Fibroblast of skin of right biceps (primary cell): ENCODE data around the gene MSGN1.

ENCODE experiments used
- DNase-seq: peaks from one replicate; pipeline ENCODE4 v3.0.0-alpha.2; 2013

MSGN1 gene

DNA sequence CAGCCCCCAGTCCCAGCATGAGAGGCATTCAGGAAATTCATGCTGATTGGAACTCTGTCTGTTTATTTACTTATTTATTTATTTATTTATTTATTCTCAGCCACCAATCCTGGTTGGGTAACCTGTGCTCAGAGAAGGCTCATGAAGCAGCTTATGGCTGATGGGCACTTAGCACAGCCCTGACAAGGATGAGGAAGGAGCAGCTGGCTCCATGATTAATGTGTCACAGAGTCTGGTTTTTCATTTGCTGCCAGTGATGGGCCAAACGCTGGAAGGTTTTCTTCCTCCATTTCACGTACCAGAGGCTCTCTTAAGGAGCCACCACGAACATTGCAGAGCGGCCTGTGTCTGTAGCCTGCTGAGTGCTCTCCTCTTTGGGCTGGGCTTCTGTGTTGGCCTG is 33.9 kb downstream of the MSGN1 start:
- no peak for DNase-seq

DNA sequence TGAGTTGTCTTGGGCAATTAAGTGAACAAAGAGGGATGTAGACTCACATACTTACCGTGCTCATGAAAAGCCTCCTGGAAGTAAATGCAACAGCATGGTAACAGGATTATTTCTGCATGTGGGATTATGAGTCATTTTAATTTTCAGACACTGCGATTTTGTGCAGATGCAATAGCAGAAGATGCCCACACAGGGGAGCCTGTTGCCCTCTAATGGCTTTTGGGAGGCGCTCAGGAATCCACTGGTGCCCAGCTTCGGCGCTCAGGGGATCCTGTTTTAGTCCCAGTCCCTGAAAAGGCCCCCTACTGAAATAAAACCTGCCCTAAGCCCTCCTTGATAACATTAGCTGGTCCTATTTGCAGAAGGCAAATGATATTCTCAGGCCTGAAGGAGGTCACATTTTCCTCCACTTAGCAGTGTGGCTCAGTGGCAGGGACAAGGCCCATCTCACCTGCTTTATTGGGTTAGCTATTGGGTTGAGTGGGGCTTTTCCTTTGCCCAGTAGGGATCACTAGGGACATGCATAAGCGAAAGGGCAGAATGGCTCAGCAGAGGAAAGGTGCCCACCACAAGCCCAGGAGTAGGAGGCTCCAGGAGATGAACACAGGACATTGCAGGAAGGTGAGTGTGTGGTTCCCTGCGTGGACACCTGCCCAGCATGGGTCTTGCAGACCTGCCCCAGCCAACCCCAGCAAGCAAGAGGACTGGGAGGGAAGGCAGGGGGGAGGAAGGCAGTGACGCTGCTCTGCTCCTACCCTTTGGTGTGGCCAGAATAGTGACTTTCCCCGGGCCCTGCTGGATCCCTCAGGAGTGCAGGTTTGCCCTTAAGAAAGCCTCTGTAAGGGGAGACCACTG is 35.7 kb downstream of the MSGN1 start:
- peak; percentile 74 for DNase-seq

DNA sequence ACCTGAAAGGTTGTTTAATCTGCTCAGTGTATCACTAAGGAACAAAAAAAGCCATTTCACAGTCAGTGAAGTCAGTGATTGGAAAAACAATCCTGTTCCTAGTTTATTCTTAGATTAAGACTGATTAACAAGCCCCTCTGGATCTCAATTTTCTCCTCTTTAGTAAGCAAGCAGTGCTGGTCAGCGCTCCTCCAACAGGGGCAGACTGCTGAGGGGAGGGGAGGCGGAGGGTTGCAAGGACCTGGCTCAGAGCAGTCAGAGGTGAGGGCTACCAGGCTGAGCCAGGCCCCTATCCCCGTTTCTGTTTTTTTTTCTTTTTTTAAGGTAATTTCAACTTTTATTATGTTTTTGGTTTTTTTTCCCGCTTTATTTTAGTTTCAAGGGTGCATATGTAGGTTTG is 37.5 kb downstream of the MSGN1 start:
- DNase-seq: no peak

DNA sequence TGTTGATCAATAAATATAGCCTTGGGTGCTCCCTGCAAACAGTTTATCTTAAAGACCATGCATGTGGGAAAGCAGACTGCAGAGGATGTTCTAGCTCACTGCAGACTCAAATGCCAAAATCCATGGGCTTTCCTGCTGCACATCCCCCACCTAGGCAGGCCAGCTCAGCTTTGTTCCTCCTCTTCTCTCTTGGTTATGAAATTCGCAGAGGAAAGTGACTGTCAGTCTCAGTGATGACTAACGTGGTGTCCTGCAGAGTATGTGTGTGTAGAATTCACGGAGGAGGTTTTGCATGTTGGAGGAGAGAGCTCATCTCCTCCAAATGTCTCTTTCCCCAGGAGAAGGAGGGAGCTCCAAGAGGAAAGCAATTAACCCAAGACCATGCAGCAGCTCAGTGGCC is 40.8 kb downstream of the MSGN1 start:
- peak; percentile 70 for DNase-seq

DNA sequence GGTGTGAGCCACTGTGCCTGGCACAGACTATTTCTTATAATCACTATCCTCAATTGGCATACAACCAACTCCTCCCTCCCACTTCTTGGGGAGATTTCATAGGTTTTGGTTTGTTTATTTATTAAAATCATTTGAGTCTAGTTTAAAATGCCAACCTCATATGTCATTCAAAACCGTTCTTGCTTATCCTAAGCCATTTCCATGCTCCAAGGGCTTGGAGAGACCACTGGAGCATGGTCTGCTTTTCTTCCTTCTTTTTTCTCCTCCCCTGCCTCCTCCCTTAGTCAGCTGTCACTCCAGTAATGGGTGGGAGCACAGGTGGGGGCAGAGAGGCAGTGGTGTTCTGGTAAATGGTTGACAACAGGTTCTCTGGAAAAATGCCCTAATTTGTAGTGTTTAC is 41.8 kb downstream of the MSGN1 start:
- DNase-seq: no peak

DNA sequence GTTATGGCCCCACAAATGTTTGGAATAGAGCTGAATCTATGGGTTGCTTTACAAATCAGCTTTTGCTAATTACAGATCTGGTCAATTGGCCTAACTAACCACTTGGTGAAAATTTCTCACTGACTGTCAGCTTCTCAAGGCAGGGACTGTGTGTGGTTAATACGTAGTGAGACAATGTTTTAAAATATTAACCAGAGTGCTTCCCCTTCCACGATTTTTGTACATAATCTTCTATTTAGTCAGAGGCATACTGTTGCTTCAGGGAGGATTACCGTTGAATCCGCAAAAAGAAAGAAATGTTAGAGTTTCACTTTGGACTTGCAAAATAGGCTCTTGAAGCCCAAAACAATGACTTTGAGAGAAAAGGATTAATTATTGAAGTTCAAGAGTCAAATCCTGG is 47.3 kb downstream of the MSGN1 start:
- DNase-seq: no peak

DNA sequence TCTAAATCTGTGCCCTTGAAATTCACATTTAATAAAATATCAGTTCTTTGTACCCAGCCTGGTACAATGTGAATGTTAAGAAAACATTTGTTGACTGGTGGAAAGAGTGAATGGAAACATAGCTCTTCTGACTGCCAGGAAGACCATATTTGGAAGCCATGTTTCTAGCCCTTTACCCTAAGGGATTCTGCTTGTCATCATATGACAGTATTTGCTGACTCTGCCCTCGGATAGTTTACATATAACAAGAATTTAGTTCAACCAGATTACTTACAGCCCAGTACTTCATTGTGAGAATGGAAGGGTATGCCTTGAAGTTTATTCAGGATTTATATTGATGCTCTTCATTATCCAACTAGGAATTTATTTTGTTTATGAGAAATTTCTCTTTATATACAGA is 48.4 kb downstream of the MSGN1 start:
- DNase-seq: no peak

DNA sequence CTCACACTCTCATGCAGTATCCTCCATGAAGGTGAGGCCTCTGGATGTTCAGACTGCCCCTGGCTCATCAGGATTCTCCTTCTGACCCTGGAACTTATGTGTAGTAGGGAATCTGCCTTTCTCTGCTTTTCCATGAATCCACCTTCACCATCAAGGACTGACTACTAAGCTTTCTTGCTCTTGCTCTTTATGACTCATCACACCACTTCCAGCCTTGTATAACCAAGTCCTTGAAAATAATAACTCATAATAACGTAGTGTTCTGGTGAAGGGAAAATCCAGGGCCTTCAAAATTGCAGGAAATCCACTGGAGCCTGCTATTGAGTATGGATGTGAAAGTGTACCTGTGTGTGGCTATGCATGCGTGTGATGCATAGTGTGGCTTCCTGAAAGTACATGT is 50.9 kb downstream of the MSGN1 start:
- DNase-seq: no peak
